Caco-2 (cell line): ENCODE data around the gene LOXL3. TPM values are rescaled to one million over a fixed set of nuclear protein-coding genes. Genes with fewer than 3 reads are reported as not detected.

Experiments
- BruUV-seq: library from RNA; stranded (reverse); fragments of 400-500 nt; replicated peaks from 2 replicates; lab custom pipeline; 2021; lab: Mats Ljungman, UMichigan
- CTCF ChIA-PET: fragments of 300-600 bp; sonication (Branson Sonifier 250); formaldehyde crosslinking; loops from one replicate; lab custom pipeline; 2022; ENCODE audit warnings: antibody characterized with exemption; lab: Charles Lee
- POLR2A ChIA-PET: fragments of 300-600 bp; sonication (Branson Sonifier 250); formaldehyde crosslinking; loops from one replicate; lab custom pipeline; 2022; ENCODE audit warnings: antibody characterized with exemption; lab: Charles Lee
- DNase-seq, 2 experiments: peaks; one replicate each; pipeline versions ENCODE4 v3.0.0 to v3.0.0-alpha.2; 2020 to 2022
- H3K27me3 ChIP-seq: replicated peaks from 2 replicates; pipeline ENCODE4 v1.6.0; 2011; ENCODE audit warnings: low read length; ENCODE audit not compliant: control insufficient read depth, insufficient read depth
- H3K36me3 ChIP-seq: 2 replicates; pipeline ENCODE4 v1.5.1; 2011; ENCODE audit warnings: low read length; ENCODE audit not compliant: control insufficient read depth, insufficient read depth
- H3K4me1 ChIP-seq: fragments of 250-450 bp; sonication (Bioruptor Pico); 2 replicates; pipeline ENCODE4 v1.5.1; 2020; ENCODE audit warnings: mild to moderate bottlenecking
- H3K4me3 ChIP-seq: 2 replicates; pipeline ENCODE4 v1.5.1; 2011; ENCODE audit warnings: low read depth, mild to moderate bottlenecking, control low read depth, low read length
- H3K9me3 ChIP-seq: fragments of 250-450 bp; sonication (Bioruptor Pico); 2 replicates; pipeline ENCODE4 v1.5.1; 2020; ENCODE audit warnings: mild to moderate bottlenecking, moderate library complexity
- H3K27ac Mint-ChIP-seq: one replicate; pipeline ENCODE4 v1.8.0; 2022; ENCODE audit warnings: mixed read lengths; ENCODE audit not compliant: unreplicated experiment
- H3K27me3 Mint-ChIP-seq: one replicate; pipeline ENCODE4 v1.8.0; 2022; ENCODE audit warnings: mixed read lengths; ENCODE audit not compliant: insufficient read depth, unreplicated experiment
- H3K36me3 Mint-ChIP-seq: one replicate; pipeline ENCODE4 v1.8.0; 2022; ENCODE audit warnings: mild to moderate bottlenecking, mixed read lengths; ENCODE audit not compliant: insufficient read depth, unreplicated experiment
- H3K4me1 Mint-ChIP-seq: one replicate; pipeline ENCODE4 v1.8.0; 2022; ENCODE audit warnings: low read depth, mixed read lengths; ENCODE audit not compliant: unreplicated experiment
- H3K4me3 Mint-ChIP-seq: one replicate; pipeline ENCODE4 v1.8.0; 2022; ENCODE audit warnings: mild to moderate bottlenecking, moderate library complexity, mixed read lengths; ENCODE audit not compliant: unreplicated experiment
- H3K9me3 Mint-ChIP-seq: one replicate; pipeline ENCODE4 v1.8.0; 2022; ENCODE audit warnings: mixed read lengths; ENCODE audit not compliant: unreplicated experiment
- CTCF ChIP-seq, 2 experiments: fragments of 200-600 bp in 1 of 2; IDR thresholded peaks; 1 replicate in 1 of 2; 2 replicates in 1 of 2; pipeline versions ENCODE4 v1.5.1 to v1.8.0; 2011 to 2022; ENCODE audit warnings: antibody characterized with exemption in 1 of 2, control low read depth in 1 of 2, inconsistent platforms in 1 of 2, low read depth in 1 of 2, low read length in 1 of 2, mild to moderate bottlenecking in 1 of 2, moderate library complexity in 1 of 2; ENCODE audit not compliant: insufficient read depth in 1 of 2, severe bottlenecking in 1 of 2, unreplicated experiment in 1 of 2
- intact Hi-C: fragments of 100-400 bp; cut with micrococcal nuclease; formaldehyde crosslinking; loops from one replicate; pipeline ENCODE4 v1.10.0; 2022; ENCODE audit not compliant: unreplicated experiment
- total RNA-seq: library from RNA; stranded (reverse); gene quantifications from 2 replicates; pipeline ENCODE4 v1.2.3, GENCODE V29; 2022

Gene LOXL3
- total RNA-seq, 1 experiment from 2014 or later = 13.8 TPM

- H3K27me3 ChIP-seq = no peaks in the 10 kb centered on the region
- H3K4me1 ChIP-seq = peaks cover 6% of the 10 kb centered on the region
- Mint-ChIP-seq H3K9me3 (no peaks in the 10 kb centered on the region), H3K4me3 (peak within 1 kb of the TSS; percentile 99), H3K27me3 (no peaks in the 10 kb centered on the region), H3K4me1 (peaks cover 18% of the 10 kb centered on the region), H3K27ac (peak within 1 kb of the TSS; percentile 99), H3K36me3 (peaks cover 46% of the 10 kb centered on the region)
- no peaks in the 10 kb centered on the region for H3K9me3 ChIP-seq
- peak within 1 kb of the TSS; percentile 78 for H3K4me3 ChIP-seq
- POLR2A ChIA-PET = interaction anchor here (0.5 to 2.0 kb wide), 9 partner anchors 9 to 330 kb away, joined by 3 to 7 read pairs (median 4); partner anchors contain the start of genes CCDC142, PCGF1, TTC31 and WBP1
- CTCF ChIA-PET = interaction anchor here (0.8 to 1.7 kb wide), 6 partner anchors 15 to 68 kb away, joined by 3 to 7 read pairs (median 4); partner anchors contain the start of genes CCDC142 and TTC31
- DNase-seq = peak; percentile 99
- peaks cover 9% of the 10 kb centered on the region for H3K36me3 ChIP-seq
- no TSS peak for BruUV-seq
- intact Hi-C loops = loop anchor here (1.0 to 2.0 kb wide), 7 partner anchors 13 to 75 kb away; partner anchors contain the start of genes INO80B, MRPL53, PCGF1 and TTC31
- TF ChIP-seq CTCF (IDR thresholded peaks at IDR 0.05; ENCODE audit: insufficient read depth in 1 of 2, low read depth in 1 of 2, low read length in 1 of 2, severe bottlenecking in 1 of 2, unreplicated experiment in 1 of 2) = no peak
Measured at GRCh38 chr2:74529357-74530238, 24.1 kb downstream of the LOXL3 start, which contains the start of the genes AUP1 and HTRA2. Gene AUP1, minus strand, starts transcription at chr2:74529706. Its CDS starts 77 bp downstream, at chr2:74529629. Gene HTRA2, plus strand, starts transcription at chr2:74529933. Its CDS starts 74 bp downstream, at chr2:74530007.

DNA sequence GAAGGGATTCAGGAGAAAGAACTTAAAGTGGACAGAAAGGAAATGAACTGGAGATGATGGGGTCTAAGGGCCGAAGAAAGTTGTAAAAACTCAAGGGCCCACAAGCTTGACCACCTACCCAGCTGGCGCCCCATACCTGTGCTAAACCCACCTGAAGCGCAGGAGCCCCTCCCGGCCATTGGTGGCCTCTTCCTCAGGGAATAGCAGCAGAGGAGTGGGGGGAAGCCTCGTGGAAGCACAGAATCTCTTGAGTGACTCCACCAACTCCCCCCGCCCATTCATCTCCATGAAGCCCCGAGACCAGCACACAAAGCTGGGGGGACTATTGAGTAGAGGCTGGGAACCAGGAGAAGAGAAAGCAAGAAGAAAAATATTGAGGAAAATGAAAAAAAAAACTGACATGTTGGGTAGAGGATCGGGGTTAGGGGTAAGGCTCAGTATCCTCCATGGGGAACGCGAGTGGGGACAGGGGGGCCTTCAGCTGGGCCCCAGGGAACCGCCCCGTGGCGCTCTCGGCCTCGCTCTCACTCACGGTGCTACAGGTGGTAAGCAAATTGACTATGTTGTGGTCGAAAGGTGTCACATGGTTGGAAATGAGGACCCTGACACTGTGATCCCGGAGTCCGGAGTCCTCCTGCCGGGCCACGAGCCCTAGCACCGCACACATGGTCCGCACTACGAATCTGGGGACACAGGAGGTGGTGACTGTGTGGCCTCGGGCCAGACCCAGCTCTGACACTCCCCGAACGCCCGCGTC lies 25.0 kb downstream of the LOXL3 start:
- peaks cover 18% of the 10 kb centered on the region for H3K4me1 Mint-ChIP-seq
- CTCF ChIA-PET = interaction anchor here (0.8 to 1.4 kb wide), 4 partner anchors 16 to 67 kb away, joined by 3 to 4 read pairs (median 3); no protein-coding TSS in a partner anchor
- H3K36me3 ChIP-seq = peaks cover 9% of the 10 kb centered on the region
- POLR2A ChIA-PET = interaction anchor here (1.4 kb wide), 2 partner anchors 20 to 71 kb away, joined by 5 read pairs; partner anchors contain the start of gene WBP1
- no peaks in the 10 kb centered on the region for H3K27me3 ChIP-seq
- intact Hi-C loops = loop anchor here (1.0 to 2.0 kb wide), 7 partner anchors 12 to 74 kb away; partner anchors contain the start of genes INO80B, MRPL53, PCGF1 and TTC31
- no peaks in the 10 kb centered on the region for H3K9me3 Mint-ChIP-seq
- no TSS peak for BruUV-seq
- H3K4me3 Mint-ChIP-seq = peak overlapping the region; percentile 99
- no peaks in the 10 kb centered on the region for H3K9me3 ChIP-seq
- peaks cover 6% of the 10 kb centered on the region for H3K4me1 ChIP-seq
- peak overlapping the region; percentile 78 for H3K4me3 ChIP-seq
- no peak for DNase-seq
- peak overlapping the region; percentile 99 for H3K27ac Mint-ChIP-seq
- H3K36me3 Mint-ChIP-seq = peaks cover 46% of the 10 kb centered on the region
- TF ChIP-seq CTCF (IDR thresholded peaks at IDR 0.05; ENCODE audit: insufficient read depth in 1 of 2, low read depth in 1 of 2, low read length in 1 of 2, severe bottlenecking in 1 of 2, unreplicated experiment in 1 of 2) = no peak
- no peaks in the 10 kb centered on the region for H3K27me3 Mint-ChIP-seq
